Measurements from ENCODE around the gene CHSY1.

The CHSY1 gene

GRCh38 chr15:101185770-101186169 lies 66.1 kb downstream of the CHSY1 start:
- no peak for DNase-seq

GRCh38 chr15:101185336-101185735 lies 66.5 kb downstream of the CHSY1 start:
- DNase-seq, result no peak

GRCh38 chr15:101184830-101185229 lies 67.0 kb downstream of the CHSY1 start:
- no peak for DNase-seq

- no peak for DNase-seq
Observed at GRCh38 chr15:101183931-101184305, 67.9 kb downstream of the CHSY1 start.

GRCh38 chr15:101183226-101183930 lies 68.5 kb downstream of the CHSY1 start:
- DNase-seq, result no peak

- DNase-seq, result no peak
Observed at GRCh38 chr15:101182215-101182614, 69.6 kb downstream of the CHSY1 start.

- DNase-seq, result no peak
Observed at GRCh38 chr15:101181349-101181748, 70.5 kb downstream of the CHSY1 start.

- DNase-seq, result no peak
Observed at GRCh38 chr15:101180620-101181307, 71.1 kb downstream of the CHSY1 start.

- no peak for DNase-seq
Observed at GRCh38 chr15:101179341-101180153, 72.3 kb downstream of the CHSY1 start.

- no peak for DNase-seq
Observed at GRCh38 chr15:101178931-101179330, 72.9 kb downstream of the CHSY1 start.

GRCh38 chr15:101178479-101178878 lies 73.4 kb downstream of the CHSY1 start:
- no peak for DNase-seq

- no peak for DNase-seq
Observed at GRCh38 chr15:101177866-101178265, 74.0 kb downstream of the CHSY1 start.

- DNase-seq, result no peak
Observed at GRCh38 chr15:101176625-101177024, 75.2 kb downstream of the CHSY1 start.

GRCh38 chr15:101175401-101175800 lies 76.4 kb downstream of the CHSY1 start:
- no peak for DNase-seq

- no peak for DNase-seq
Observed at GRCh38 chr15:101174152-101174920, 77.5 kb downstream of the CHSY1 start.

- DNase-seq, result no peak
Observed at GRCh38 chr15:101173233-101174119, 78.4 kb downstream of the CHSY1 start.

GRCh38 chr15:101172501-101173071 lies 79.3 kb downstream of the CHSY1 start:
- DNase-seq, result no peak

- no peak for DNase-seq
Observed at GRCh38 chr15:101171954-101172353, 79.9 kb downstream of the CHSY1 start.

- DNase-seq, result no peak
Observed at GRCh38 chr15:101170568-101171350, 81.1 kb downstream of the CHSY1 start.

GRCh38 chr15:101169495-101170071 lies 82.3 kb downstream of the CHSY1 start:
- no peak for DNase-seq

Data from stimulated activated naive CD4-positive, alpha-beta T cell treated with Interleukin-2 at 50 U/mL for 16 hours (primary cell).